Spleen (tissue), 7 donors: ENCODE results near the gene RNASEH1.

ENCODE experiments used
- POLR2A ChIP-seq, 3 donors: fragments of 450-650 bp; IDR thresholded peaks; one replicate each; pipeline ENCODE4 v1.5.1; 2017; ENCODE audit warnings: antibody characterized with exemption in 3 of 3, mild to moderate bottlenecking in 1 of 3
- POLR2AphosphoS5 ChIP-seq, 3 donors: sonication (generic); formaldehyde crosslinking; IDR thresholded peaks; one replicate each; pipeline ENCODE4 v1.5.1; 2017; ENCODE audit warnings: antibody characterized with exemption in 3 of 3
- TF ChIP-seq, protein P1 (sequence below), 11 experiments: fragments of 200-600 bp in 7 of 11; fragments of 450-650 bp in 4 of 11; sonication (generic) in 4 of 11; IDR thresholded peaks in 8 of 11; conservative IDR thresholded peaks in 3 of 11; 1 replicate in 7 of 11; 2 replicates in 4 of 11; pipeline versions ENCODE4 v1.4.0 to v1.8.0; 2016 to 2021; ENCODE audit warnings: antibody characterized with exemption in 11 of 11, inconsistent platforms in 4 of 11, mild to moderate bottlenecking in 1 of 11
- donor health status: DM: no; HTN: no; CAD: no; lungs with moderate emphysema.
- donor health status: DM: no; HTN: no; CAD: no.
- donor health status: DM: no; HTN: no; CAD: no.

DNA sequence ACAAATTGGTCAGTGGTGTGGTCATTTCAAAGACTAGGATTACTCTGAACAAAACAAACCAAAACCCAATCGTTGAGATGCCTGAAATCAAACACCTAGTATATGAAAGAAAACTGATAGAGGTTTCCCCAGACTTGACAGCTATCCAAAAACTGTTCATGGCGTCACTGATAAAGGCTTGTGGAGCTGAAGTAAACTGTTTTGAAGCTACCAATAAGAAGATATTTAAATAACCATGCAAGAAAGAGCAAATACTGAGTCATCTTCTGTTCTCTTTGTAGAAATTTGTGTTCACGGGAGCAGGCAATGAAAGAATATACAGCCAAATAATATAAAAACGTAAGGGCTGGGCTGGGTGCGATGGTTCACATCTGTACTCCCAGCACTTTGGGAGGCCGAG, 29.3 kb upstream of the RNASEH1 start:
- TF ChIP-seq POLR2A (IDR thresholded peaks at IDR 0.05) (no peak), POLR2AphosphoS5 (IDR thresholded peaks at IDR 0.05) (no peak)
- TF ChIP-seq, protein P1, sequence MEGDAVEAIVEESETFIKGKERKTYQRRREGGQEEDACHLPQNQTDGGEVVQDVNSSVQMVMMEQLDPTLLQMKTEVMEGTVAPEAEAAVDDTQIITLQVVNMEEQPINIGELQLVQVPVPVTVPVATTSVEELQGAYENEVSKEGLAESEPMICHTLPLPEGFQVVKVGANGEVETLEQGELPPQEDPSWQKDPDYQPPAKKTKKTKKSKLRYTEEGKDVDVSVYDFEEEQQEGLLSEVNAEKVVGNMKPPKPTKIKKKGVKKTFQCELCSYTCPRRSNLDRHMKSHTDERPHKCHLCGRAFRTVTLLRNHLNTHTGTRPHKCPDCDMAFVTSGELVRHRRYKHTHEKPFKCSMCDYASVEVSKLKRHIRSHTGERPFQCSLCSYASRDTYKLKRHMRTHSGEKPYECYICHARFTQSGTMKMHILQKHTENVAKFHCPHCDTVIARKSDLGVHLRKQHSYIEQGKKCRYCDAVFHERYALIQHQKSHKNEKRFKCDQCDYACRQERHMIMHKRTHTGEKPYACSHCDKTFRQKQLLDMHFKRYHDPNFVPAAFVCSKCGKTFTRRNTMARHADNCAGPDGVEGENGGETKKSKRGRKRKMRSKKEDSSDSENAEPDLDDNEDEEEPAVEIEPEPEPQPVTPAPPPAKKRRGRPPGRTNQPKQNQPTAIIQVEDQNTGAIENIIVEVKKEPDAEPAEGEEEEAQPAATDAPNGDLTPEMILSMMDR (IDR thresholded peaks at IDR 0.05 in 8 of 11, conservative IDR thresholded peaks at IDR 0.05 in 3 of 11), result no peak
